T follicular helper cell (primary cell): ENCODE data around the gene PRDX6.
"Not testable (repeated sequence)": the region's sequence is repeated elsewhere in the genome, so short reads cannot be mapped to it uniquely, and the experiment has no call there.

Experiments used
- DNase-seq: peaks from one replicate; pipeline ENCODE4 v3.0.0-alpha.2; 2020; ENCODE audit warnings: low read depth
- total RNA-seq, 2 experiments: gene quantifications; one replicate each; lab custom pipeline; 2026; lab: John Stamatoyannopoulos, UW

The PRDX6 gene, protein sequence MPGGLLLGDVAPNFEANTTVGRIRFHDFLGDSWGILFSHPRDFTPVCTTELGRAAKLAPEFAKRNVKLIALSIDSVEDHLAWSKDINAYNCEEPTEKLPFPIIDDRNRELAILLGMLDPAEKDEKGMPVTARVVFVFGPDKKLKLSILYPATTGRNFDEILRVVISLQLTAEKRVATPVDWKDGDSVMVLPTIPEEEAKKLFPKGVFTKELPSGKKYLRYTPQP
- total RNA-seq, result 91.9 to 93.9 reads per million in 2 experiments

DNA sequence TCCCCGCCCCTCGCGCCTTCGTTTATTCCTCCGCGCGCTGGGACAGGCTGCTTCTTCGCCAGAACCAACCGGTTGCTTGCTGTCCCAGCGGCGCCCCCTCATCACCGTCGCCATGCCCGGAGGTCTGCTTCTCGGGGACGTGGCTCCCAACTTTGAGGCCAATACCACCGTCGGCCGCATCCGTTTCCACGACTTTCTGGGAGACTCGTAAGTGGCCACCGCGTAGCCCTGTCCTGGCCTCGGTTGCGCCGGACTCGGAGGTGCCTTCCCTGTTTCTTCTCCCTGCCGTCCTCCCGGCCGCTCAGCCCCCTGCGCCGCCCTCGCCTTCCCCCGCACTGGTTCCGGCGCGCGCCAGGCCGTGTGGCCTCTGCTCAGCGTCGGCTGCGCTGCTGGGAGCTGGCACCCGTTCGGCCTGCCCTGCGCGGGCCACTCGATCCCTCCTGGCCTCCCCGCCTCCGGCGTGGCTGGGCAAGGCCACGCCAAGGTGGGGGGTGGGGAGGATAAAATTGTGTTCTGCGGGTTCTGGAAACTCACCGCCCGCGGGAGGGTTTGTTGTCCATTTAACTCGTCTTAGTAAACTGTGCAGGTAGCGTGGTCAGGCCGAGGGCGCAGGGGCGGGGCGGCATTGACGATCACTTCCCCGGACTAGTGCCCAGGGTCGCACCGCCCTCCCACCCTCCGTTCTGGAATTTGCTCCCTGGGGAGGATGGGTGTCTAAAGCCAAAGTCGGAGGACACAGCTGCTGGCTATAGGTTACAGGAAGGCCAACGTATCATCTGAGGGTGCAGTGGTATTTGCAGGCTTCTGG, at the start of gene PRDX6:
PRDX6 (plus strand) TSS at position 50 of the 808 bp plus-strand sequence; CDS start at position 113, 63 bp downstream.
- peak; percentile 80 for DNase-seq

DNA sequence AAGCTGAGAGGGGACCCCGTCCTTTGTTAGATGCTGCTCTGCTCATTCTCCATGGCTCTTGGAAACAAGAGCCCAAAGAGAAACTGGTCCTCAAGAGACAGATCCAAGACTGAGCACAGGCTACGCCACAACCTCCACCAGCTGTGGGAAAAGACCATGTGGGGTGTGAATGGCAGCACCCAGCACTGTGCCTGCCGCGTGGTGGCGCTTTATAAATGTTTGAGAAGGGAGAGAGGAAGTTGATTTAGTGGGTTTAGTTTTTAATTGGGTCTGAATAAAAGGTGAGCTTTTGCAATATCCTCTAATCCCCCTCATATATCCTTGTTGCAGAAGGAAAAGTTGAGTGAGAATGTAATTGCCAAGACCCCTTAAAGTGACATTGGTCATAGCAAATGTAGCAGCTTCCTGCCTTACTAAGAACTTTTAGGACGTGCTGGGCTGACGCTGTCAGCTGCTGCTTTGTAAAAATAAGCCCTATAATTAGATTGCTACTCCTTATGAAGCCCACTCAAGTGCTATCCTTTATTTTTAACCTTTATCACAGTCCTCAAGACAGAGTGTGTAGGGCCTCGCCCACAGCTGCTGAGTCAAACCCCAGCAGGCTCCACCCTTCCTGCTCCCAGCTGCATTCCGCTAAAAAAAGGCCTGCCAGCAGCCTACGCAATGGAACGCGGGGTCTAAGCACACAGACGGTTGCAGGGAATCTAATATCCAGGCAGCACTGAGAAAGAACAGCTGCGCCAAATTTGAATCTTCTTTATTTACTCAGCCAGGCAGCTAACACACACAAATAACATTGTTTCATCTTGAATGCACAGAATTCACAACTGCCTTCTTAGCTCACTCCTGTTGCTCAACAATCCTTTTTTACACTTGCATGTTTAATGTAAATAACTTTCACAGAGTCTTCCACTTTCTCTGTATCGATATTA, 47.4 kb upstream of the PRDX6 start:
- DNase-seq, result peak; percentile 44

DNA sequence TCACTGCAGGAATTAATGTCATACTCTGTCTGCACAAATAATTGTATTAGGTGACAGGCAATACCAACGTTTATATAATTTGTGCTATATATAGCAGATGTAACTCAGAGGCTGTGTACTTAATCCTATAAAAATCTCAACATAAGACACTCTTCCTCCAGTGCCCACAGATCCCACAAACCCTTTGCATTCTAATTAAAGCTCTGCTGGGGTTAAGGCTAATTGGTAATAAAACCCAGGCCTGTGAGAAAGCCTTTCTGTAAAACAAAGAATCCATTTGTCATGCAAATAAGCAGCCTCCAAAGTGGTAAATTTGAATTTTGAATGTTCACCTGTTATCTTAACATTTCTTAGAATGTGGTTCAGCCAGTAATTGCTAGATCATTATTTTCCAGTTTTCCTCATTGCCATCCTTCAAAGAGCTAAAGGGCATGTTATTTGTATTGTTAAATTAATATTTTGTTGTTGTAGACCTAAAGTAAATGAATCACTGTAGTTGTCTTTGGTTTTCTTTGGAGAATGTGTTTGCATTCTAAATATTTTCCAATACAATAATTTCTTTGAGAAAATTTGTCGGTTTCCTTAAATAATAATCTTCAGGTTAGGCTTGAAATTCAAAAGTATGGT, 46.3 kb upstream of the PRDX6 start:
- DNase-seq, result no peak

DNA sequence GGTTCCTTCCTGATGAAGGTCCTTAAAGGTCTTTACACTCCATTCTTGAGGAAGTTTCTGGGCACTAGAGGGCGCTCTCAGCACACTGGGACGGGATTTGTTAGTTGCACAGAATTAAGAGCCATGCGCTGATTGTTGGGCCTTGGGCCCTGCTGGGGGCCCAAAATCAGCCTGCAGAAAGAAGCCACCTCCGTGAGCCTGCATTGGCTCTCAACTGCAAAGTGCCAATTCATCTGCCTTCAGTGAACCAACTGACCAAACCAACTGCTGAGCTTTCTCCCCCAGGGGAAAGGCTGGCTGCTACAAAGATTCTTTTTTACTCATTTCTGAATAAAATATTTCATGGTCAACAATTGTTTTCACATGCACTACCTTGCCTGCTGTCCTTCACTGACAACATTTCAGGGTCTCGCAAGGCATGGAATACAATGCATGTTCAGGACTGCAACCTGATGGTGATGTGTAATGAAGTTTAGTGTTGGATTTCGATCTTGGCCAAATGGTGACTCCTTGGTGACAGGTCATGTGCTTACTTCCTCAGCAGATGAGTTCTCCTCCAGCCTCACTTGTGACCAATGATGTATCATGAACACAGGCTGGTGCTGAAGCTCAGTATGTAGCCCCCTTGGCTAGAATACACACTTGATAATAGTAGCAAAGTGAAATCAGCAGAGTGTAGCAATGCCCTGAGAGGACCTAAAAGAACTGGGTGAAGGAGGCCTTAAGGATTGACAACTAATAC, 45.7 kb upstream of the PRDX6 start:
- peak; percentile 78 for DNase-seq

DNA sequence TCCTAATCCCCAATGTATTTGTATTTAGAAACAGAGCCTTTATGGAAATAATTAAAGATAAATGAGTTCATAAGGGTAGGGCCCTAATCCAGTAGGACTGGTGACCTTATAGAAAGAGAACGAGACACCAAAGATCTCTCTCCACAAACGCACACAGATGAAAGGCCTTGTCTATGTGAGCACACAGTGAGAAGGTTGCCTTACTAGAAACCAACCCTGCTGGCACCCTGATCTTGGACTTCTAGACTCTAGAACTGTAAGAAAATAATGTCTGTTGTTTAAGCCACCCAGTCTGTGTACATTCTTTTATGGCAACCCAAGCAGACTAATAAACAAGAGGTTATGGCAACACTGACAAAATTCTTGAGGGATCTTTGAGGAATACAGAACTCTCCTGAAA, 44.8 kb upstream of the PRDX6 start:
- DNase-seq, result no peak

DNA sequence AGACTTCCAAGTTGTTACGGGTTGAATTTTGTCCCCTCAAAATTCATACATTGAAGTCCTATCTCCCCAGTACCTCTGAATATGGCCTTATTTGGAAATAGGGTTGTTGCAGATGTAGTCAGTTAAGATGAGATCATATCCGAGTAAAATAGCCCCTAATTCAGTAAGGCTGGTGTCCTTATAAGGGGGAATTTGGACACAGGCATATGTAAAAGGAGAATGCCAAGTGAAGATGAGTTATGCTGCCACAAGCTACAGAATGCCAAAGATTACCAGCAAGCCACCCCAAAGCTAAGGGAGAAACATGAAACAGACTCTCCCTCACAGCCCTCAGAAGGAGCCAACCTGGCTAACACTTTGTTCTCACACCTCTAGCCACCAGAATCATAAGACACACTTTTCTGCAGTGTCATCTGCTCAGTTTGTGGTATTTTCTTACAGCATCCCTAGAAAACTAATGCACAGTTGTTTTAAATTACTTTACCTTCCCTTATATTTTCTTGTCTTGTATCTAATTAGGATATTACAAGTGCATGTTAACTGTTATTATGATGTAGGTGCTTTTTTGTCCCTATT, 43.3 kb upstream of the PRDX6 start:
- no peak for DNase-seq

DNA sequence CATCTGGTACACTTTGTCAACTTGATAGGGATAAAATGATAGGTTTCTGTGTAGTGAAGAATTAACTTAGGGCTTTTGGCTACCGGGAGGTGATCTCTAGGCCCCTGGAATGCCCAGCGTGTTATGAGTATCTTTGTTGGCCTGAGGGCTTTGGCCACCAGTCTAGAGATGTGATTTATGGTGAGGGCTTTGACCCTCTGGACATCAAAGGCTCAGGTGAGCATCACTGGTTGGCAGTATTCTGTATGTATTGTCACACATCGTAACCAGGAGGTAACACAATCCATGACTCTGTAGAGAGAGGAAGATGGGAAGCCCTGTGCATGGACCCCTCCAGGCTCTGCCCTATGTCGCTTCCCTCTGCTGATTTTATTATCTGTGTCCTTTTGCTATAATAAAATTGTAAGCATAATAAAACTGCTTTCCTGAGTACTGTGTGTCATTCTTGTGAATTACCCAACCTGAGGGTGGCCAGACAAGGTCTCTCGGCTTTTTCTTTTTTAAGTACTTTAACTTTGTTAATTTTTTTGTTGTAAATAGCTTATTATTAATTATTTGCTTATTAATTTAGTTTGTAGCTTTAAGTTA, 40.2 kb upstream of the PRDX6 start:
- DNase-seq, result no peak

DNA sequence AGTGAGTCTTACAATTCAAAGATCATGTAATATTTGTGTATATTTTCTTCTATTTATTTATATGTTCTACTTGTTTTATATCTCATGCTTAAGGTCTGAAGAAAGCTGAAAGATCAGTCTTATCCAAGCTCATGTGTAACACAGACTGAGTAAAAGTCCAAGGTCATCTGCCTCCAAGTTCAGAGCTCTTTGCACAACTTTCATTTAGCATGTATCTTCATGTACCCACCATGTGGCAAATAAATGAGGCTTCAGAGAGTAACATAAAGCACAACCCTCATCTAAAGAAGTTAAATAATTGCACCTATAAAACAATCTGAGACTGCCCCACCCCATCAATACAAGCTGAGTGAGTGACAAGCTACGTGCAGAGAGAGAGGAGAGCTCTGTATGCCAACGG, 38.5 kb upstream of the PRDX6 start:
- DNase-seq, result no peak

DNA sequence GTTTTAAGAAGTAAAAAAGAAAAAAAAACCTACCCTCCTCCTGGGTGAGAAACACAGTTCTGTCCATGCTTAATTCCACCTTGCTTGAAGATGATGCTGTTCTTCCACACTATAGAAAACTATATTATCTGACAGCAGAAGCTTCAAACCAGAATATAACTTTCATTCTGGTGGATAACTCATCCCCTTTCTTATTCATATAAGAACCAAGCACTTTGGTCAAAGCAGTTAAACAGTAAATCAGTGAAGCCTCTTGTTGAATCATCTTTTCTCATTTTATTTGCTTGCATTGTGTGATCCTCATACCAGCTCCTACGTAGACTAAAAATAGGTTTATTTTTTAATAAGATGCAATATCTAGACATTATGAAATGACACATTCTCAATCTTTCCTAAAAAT, 36.7 kb upstream of the PRDX6 start:
- DNase-seq, result no peak

DNA sequence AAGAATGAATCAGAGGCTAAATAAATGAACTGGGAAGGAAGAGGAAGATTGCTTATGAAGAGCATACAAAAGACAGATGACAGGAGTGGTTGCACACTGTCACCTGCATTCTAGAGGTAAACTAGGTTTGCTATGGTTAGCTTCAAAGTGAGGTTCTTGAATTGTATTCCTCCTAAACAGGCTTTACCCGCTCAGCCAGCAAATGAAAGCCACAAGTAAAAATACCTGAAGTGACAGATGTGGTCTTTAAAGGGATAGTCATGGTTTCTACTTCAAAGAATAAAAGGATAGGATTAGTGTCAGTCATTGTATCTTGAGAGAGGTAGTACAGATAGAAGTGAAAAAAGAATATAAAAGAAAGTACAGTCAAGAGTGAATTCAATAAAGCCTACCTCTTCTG, 32.4 kb upstream of the PRDX6 start:
- no peak for DNase-seq

DNA sequence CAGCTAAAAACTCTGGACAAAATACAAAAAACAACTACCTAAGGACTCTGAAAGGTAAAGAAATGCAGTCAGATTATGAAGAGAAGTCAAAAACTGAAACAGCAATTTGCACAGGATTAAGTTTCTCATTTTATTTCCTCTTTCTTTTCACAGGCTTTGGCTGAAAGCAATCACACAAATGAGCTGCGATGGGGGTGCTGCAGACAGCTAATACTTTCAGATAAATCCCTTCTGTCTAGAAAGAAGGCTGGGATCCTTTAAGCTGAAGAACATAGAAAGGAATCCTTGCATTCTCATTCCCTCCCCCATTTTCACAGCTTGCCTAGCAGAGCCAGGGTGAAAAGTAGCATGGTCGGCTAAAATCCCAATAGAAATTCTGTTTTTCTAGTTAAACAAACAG, 32.0 kb upstream of the PRDX6 start:
- DNase-seq, result no peak

DNA sequence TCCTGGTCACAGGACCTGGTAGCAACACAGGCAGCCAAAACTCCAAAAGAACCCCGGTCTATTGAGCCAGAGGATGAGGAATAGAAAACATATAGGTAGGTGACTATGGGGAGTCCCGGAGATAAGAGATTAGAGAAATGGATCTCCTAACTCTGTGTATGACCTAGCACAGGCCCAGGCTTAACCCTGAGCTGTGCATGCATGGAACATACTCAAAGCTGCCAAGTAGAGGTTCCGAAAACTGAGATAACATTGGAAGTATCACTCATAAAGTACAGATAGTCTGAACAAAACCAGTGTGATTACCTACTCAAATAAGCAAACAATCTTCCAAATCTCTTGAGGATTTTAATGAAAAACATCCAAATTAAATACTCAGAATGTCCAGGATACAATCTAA, 31.5 kb upstream of the PRDX6 start:
- no peak for DNase-seq

DNA sequence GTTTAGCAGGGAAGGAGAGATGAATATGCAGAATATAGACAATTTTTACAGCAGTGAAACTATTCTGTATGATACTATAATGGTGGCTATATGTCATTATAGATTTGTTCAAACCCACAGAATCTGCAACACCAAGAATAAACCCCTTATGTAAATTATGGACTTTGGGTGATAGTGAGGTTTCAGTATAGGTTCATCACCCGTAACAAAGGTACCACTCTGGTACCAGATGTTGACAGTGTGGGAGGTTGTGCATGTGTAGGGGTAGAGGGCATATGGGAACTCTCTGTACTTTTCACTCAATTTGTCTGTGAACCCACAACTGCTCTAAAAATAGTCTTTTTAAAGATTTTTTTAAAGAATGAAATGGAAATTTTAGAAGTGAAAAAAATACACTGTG, 29.9 kb upstream of the PRDX6 start:
- no peak for DNase-seq

DNA sequence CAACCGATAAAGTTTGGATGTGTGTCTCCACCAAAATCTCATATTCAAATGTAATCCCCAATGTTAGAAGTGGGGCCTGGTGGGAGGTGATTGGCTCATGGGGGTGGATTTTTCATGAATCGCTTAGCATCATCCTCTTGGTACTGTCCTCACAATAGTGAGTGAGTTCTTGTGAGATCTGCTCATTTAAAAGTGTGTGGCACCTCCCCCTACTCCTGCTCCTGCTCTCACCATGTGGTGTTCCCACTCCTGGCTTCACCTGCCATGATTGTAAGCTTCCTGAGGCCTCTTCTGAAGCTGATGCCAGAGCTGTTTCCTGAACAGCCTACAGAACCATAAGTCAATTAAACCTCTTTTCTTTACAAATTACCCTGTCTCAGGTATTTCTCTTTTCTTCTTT, 28.2 kb upstream of the PRDX6 start:
- DNase-seq, result no peak

DNA sequence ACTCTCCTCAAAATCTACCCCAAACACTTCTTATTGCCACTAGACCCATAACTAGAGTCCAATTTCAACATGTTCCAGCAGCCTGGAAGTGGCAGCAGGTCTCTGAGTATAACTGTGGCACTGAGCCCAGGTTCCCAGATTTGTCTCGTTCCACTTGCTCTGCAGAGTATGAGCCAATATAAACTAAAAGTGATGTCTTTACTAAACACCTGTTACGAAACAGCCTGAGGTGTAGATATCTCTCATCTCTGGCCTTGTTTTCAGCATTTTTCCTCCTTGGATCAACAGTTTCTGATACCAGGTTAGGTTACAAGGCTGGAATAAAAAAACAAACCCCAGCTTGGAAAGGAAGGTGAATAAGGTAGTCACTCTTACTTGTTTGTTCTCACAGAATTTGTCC, 25.2 kb upstream of the PRDX6 start:
- no peak for DNase-seq

DNA sequence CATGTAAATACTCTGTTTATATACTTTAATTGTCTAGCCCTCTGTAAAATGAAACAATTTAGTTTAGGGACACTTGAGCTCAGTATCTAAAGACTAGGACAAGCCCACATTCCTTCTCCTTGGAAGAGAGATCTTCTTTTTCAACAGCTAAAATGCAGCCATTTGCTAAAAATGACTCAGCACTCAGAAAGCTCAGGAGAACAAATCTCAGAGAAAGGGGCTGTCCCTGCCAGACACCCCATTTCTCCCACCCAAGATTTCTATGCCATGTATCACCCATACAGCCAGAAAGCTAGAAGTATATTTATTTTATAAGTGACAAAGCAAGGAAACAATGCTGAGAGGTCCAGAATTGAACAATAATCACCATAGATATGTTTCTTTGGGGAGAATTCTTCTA, 23.2 kb upstream of the PRDX6 start:
- DNase-seq, result no peak

DNA sequence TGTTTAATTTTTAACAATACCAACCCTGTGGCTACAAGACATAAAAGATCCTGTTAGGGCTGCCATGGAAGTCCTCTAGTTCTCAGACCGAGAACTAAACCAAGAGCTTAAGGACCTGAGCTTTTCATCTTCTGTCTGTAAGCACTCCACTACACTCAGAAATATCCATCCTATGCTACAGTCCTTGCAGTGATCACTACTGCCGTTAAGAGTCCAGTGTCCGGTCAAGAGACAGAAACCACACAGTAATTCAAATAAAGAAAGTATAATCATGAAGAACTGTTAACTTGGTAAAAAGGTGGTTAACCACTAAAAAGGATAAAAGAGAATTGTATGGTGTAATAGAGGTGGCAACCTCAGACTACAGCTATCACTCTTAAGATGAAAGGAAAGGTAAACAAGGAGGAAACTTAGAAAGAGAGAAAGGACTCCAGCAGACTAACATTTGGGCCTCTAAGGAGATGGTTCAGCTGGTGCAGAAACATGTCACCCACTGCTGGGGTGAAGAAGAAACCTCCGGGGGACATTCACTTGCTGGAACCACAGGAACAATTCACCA, 22.1 kb upstream of the PRDX6 start:
- no peak for DNase-seq

DNA sequence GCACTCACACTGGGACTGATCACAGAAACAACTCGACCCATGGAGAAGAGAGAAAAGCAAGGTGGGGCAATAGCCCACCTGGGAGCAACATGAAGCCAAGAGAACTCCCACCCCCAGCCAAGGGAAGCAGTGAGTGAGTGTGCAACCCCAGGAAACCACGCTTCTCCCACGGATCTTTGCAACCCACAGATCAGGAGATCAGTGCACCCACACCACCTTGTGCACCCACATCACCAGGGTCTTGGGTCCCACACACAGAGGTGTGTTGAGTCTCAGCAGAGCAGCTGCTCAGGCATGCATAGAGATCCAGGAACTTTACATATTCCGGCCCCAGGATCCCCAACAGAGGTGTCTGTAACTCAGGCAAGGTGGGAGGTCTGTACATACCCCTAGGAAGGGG, 17.2 kb upstream of the PRDX6 start:
- DNase-seq, result no peak

DNA sequence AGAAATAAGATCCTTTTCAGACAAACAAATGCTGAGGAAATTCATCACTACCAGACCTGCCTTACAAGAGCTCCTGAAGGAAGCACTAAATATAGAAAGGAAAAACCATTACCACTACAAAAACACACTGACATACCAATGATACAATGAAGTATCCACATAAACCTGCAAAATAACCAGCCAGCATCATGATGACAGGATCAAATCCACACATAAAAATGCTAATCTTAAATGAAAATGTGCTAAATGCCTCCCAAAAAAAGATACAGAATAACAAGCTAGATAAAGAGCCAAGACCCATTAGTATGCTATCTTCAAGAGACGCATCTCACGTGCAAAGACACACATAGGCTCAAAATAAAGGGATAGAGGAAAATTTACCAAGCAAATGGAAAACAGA, 14.5 kb upstream of the PRDX6 start:
- not testable (repeated sequence) for DNase-seq

DNA sequence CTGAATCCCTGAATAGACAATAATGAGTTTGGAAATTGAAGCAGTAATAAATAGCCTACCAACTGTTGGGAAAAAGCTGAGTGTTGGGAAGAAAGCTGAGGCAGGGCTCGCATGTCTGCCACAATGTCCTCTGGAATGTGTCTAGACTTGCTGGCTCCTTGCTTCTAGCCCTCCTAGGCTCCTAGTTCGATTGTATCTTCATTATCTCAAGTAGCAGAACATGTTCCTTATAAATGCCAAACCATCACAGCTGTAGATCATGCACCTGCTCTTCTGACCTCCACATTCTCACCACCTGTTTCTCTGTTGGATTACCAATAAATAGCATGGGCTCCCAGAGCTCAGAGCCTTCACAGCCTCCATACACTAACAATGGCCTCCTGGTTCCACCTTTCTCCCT, 12.9 kb upstream of the PRDX6 start:
- not testable (repeated sequence) for DNase-seq
